ENCODE results near the gene DYRK3. TPM values are rescaled to one million over a fixed set of nuclear protein-coding genes. Genes with fewer than 3 reads are reported as not detected.
A peak's percentile ranks its signal among the peaks of the same experiment; 100 is the strongest.

Gene DYRK3
- total RNA-seq, 1 experiment from 2014 or later = 33.1 TPM

DNA sequence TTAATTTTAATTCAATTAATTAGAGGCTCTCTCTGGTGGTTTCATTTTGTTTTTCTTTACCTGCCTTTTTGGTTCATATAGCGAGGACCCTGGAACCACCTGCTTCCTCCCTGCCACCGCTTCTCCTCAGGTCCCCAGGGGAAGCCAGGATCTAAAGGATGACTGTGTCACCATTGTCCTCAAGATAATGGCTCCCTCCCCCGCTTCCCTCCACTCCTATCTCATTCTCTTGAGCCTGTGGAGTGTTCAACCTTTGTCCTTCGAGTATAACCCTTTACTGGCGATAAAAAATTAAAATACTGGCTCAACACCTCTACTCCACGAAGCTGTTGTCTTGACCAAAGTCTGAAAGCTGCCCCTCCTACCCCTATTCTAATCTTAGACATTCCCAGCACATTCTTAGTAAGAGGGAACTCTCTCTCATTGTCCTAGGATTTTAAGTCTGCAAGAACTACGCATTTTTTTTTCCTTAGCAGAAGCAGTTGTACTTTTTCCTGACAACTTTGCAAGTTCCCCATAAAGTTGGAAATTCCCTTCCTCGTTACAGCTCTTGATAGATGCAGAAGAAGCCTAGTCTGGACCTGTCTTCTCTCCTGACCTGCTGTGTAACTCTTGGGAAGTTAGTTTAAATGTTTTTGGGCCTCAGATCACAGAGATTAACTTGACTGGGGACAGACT lies 36.8 kb downstream of the DYRK3 start:
- in situ Hi-C loops (cut with HindIII; ENCODE audit: low pct_unique_long_range_greater_than_20kb, low sequenced_read_pairs) = no loop called here

DNA sequence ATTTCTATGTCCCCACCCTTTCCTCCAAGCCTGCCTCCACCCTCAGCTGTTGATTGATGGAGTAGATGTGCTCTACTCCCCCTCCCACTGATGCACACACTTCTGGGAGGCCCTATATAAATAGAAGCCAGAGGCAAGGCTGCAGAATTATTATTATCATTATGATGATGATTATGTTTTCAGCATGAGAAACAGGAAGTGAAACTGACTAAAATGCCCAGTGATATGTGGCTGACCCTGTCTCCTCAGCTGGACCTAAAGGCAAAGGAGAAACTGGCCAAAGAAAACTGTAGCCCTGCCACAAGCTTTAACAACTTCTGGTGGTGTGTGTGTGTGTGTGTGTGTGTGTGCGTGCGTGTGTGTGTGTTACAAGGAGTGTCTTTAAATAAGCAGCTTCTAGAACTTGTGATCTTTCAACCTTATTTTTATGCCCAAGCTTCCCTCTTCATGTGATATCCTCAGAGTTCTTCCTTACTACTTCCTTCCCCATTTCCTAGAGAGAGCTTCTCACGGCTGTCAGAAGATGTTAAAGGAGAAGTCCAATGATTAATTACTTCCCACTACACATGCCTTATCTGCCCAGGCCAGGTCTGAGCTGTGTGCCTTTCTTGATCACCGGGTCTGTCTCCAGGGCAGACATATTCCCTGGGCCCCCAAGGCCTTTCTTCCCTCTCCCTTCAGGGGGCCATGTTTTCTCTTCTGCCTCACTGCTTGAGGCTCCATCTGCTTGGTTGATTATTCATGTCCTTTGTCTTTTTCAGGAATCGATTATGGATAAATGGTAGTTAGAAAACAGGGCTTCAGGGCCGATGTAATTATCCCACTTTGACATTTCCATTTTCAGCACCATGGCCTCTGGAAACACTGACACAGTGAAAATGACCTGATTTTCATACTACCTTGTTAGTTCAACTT lies 37.8 kb downstream of the DYRK3 start:
- no peak for DNase-seq (ENCODE audit: low read depth, low spot score)
- in situ Hi-C loops (cut with HindIII; ENCODE audit: low pct_unique_long_range_greater_than_20kb, low sequenced_read_pairs) = no loop called here

More for the DNA sequence above, 36.8 kb downstream of the DYRK3 start:
- DNase-seq (ENCODE audit: low read depth, low spot score) = no peak

DNA sequence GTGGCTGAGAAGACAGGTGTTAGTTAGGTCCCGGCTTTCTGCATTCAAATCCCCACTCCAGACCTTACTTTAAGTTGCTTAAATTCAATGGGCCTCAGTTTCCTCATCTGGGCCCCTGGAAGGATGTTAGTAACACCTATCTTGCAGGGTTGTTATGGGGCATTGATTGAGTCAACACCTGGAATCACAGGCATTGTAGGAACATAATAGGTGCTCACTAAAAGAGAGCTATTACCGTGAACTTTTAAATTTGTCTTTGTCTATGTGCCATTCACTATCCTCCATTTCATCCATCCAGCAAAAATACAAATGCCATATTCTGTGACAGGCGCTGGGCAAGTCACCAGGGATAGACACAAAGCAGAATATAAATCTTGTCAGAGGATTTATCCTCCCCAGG lies 38.9 kb downstream of the DYRK3 start:
- in situ Hi-C loops (cut with HindIII; ENCODE audit: low pct_unique_long_range_greater_than_20kb, low sequenced_read_pairs) = no loop called here
- no peak for DNase-seq (ENCODE audit: low read depth, low spot score)

DNA sequence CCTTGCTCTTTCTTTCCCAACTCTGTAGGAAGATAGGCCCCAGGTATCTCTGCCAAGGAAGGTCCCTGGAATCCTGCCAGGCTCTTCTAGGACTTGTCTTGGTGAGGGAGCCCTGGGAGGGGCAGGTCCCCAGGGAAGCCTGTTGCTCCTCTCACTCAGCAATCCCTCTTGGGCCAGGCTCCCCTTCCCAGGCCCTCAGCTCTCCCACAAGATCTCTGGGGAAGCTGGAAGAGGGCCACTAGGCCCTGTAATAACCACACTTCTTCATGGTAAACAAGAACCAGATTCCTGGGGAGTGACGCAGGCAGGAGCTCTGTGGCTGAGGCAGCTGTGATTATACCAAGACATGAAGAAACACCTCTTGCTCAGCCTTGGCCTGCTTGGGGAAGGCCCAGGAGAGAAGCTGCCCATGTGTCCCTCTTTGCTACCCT lies 39.4 kb downstream of the DYRK3 start:
- no peak for DNase-seq (ENCODE audit: low read depth, low spot score)
- in situ Hi-C loops (cut with HindIII; ENCODE audit: low pct_unique_long_range_greater_than_20kb, low sequenced_read_pairs) = no loop called here

DNA sequence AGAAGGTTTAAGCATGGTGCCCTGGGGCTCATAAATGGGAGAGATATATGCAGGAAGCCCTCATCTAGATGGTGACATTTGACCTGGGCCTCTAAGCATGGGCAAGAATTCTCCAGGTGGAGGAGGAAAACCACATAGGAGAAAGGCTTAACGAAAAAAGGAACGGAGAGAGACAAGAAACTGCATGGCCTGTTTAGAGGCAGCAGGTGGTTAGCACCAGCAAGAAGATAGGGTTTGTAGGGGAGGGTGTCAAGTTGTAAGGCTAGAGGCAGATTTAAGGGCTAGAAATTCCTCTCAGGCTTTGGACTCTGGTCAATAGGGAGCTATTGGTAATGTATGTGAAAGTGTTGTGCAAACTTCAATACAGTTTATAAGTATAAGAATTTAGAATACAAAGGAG lies 41.2 kb downstream of the DYRK3 start:
- in situ Hi-C loops (cut with HindIII; ENCODE audit: low pct_unique_long_range_greater_than_20kb, low sequenced_read_pairs) = no loop called here
- DNase-seq (ENCODE audit: low read depth, low spot score) = no peak

DNA sequence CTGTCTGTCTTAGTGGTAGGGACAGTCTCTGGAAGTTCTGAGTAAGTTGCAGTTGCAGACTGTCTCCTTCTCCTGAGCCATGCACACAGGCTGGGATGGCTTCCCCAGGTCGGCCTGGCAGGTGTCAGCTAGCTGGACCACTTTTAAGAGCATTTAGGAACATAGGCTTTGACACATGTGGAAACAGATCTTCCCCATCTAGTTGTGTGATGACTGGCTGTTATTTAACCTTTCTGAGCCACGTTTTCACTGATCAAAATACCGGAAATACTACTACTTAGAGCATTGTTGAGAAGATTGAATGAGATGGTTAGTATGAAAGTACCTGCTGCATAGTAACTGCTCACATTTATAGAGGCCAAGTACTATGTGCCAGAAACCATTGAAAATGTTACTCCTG lies 43.2 kb downstream of the DYRK3 start:
- no peak for DNase-seq (ENCODE audit: low read depth, low spot score)
- in situ Hi-C loops (cut with HindIII; ENCODE audit: low pct_unique_long_range_greater_than_20kb, low sequenced_read_pairs) = no loop called here

DNA sequence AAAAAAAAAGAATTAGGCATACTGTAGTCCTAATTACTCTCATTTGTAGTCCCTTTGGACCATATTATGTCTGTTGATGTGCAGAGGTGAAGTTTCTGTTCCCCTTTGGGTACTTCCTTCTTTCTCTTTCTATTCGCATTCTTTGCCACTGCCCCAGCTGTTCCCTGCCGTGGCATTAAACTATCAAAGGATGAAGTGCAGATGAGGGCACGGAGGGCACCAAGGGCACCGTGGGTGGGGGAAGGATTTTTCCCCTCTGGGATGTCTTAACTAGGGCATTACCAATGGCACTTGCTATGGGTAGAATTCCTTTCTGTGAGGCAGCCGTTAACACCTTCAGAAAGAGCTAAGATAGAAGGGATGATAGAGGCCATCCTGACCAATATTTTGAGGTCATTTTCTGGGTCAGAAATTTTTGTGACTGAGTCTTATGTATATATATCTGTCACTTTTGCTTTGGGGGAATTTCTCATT lies 44.4 kb downstream of the DYRK3 start:
- in situ Hi-C loops (cut with HindIII; ENCODE audit: low pct_unique_long_range_greater_than_20kb, low sequenced_read_pairs) = no loop called here
- DNase-seq (ENCODE audit: low read depth, low spot score) = no peak

DNA sequence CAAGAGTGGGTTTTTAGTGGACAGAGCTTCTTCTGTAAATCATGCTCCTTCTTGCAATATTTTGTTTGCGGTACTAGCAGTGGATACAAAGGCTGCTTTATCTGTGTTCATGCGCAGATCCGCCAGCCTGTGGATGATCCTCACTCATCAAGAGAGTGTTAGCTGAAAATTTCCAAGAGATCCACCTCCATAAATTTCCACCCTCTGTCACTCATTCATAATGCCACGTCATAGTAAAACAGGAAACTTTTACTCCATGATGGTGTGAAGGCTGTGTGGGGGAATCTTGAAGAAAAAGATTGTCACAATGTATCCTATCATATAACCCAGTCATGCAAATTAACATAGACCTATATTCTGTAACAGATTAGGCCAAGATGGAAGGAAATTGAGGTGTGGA lies 44.9 kb downstream of the DYRK3 start:
- DNase-seq (ENCODE audit: low read depth, low spot score) = peak; percentile 96
- in situ Hi-C loops (cut with HindIII; ENCODE audit: low pct_unique_long_range_greater_than_20kb, low sequenced_read_pairs) = no loop called here

DNA sequence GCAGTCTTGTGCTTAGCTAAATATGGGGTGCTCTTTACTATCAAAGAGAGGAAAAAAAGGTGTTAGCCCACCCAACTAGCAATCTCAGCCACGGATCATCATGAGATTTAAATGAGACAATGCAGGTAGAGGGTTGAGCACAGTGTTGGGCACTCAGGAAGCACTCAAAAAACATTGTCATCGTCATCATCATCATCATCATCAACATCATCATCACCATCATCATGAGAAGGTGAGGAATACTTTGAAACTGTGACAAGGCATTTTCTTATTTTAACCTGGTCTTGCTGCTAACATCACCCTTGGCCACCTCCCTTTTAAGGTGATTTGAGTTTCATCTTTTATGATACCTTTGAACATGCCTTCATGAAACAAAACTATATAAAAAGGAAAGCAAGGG lies 46.0 kb downstream of the DYRK3 start:
- no peak for DNase-seq (ENCODE audit: low read depth, low spot score)
- in situ Hi-C loops (cut with HindIII; ENCODE audit: low pct_unique_long_range_greater_than_20kb, low sequenced_read_pairs) = no loop called here

DNA sequence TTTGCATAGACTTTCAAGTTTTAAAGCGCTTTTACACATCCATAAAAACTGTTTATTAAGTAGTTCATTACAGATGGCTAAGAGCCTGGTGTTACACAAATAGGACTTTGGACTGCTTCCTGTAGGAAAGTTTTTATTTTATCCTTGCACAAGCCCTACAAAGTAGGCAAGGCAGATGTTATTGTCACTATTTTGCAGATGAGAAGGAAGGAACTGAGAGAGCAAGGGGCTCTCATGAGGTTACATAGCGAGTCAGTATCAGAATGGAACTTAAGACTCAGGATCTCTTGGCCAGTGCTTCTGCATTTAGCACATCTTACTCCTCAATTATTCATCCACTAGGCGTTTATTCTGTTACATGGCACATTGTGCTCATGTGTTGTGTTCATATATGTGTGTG lies 46.8 kb downstream of the DYRK3 start:
- DNase-seq (ENCODE audit: low read depth, low spot score) = no peak
- in situ Hi-C loops (cut with HindIII; ENCODE audit: low pct_unique_long_range_greater_than_20kb, low sequenced_read_pairs) = no loop called here

DNA sequence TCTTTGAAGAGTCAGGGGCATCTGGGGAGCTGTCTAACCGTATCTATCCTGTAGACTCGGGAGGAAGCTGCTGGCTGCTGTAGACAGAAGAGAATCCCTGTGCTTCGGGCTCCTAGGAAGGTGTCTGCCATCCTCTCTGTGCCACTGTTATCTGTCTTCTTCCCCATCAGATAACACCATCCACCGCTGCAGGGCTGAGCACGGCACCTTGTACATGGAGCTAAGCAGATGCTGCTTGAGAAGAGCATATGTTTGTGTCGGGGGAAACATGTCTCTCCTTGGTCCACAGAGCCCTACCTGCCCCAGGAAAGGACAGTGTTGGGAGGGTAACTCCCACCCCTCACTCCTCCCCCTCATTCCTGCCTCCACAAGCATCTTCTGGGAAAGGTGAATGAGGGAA lies 48.0 kb downstream of the DYRK3 start:
- in situ Hi-C loops (cut with HindIII; ENCODE audit: low pct_unique_long_range_greater_than_20kb, low sequenced_read_pairs) = no loop called here
- no peak for DNase-seq (ENCODE audit: low read depth, low spot score)

DNA sequence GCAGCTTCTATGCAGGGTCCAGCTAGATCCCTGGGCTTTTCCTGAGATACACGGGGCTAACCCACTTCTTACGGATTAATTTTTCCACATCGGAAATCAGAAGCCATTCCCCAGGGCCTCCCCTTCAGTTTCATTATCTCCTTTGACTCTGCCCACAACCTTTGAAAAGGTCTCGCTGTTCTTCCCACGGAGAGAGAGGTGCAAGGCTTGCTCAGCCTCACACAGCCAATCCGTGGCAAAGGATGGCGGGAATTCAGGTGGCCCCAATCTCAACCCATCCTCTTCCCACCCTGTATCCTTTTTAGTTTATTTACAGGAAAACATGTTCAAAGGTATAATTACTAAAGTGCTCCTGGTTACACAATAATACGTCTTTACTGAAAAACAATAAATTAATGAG lies 48.7 kb downstream of the DYRK3 start:
- in situ Hi-C loops (cut with HindIII; ENCODE audit: low pct_unique_long_range_greater_than_20kb, low sequenced_read_pairs) = no loop called here

DNA sequence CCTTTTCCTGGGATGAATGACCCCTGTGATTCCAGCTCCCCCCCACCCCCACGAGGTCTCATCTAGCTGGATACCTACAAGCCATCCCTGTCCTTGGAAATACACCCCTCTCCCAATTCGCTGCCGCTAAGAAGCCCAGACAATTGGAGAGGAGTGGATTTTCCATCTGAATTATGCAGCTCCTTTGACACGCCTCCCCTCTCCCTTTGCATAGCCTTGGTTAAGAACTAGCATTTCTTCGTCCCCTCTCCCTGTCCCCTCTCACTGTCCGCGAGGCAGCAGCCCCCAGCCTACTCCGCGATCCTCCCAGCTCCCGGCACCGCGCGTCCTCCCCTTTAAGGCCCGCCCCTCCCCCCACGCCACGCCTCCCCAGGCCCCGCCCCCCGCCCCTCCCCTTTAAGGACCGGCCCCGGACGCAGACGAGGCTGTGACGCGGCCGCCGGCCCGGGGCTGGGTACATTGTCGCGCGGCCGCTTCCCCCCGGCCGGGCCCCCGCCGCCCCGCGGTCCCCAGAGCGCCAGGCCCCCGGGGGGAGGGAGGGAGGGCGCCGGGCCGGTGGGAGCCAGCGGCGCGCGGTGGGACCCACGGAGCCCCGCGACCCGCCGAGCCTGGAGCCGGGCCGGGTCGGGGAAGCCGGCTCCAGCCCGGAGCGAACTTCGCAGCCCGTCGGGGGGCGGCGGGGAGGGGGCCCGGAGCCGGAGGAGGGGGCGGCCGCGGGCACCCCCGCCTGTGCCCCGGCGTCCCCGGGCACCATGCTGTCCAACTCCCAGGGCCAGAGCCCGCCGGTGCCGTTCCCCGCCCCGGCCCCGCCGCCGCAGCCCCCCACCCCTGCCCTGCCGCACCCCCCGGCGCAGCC lies 49.4 kb downstream of the DYRK3 start, which contains the start of gene MAPKAPK2:
TSS of gene MAPKAPK2 (plus strand) at position 428 of the 856 bp plus-strand sequence. CDS start at position 753, 325 bp downstream.
- DNase-seq (ENCODE audit: low read depth, low spot score) = peak; percentile 58
- in situ Hi-C loops (cut with HindIII; ENCODE audit: low pct_unique_long_range_greater_than_20kb, low sequenced_read_pairs) = no loop called here

More for the DNA sequence above, 48.7 kb downstream of the DYRK3 start:
- no peak for DNase-seq (ENCODE audit: low read depth, low spot score)

DNA sequence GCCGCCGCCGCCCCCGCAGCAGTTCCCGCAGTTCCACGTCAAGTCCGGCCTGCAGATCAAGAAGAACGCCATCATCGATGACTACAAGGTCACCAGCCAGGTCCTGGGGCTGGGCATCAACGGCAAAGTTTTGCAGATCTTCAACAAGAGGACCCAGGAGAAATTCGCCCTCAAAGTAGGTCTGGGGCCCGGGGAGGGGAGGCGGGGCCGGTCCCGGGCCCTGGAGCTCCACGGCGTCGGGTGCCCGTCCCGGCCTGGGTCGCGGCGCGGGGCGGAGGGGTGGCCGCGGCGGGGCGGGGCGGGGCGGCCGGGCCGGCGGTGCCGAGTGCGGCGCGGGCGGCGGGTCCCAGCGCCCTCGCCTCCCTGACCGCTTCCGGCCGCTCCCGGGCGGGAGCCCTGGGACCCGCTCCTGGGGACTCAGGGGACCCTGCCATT lies 50.0 kb downstream of the DYRK3 start:
- DNase-seq (ENCODE audit: low read depth, low spot score) = no peak
- in situ Hi-C loops (cut with HindIII; ENCODE audit: low pct_unique_long_range_greater_than_20kb, low sequenced_read_pairs) = no loop called here

DNA sequence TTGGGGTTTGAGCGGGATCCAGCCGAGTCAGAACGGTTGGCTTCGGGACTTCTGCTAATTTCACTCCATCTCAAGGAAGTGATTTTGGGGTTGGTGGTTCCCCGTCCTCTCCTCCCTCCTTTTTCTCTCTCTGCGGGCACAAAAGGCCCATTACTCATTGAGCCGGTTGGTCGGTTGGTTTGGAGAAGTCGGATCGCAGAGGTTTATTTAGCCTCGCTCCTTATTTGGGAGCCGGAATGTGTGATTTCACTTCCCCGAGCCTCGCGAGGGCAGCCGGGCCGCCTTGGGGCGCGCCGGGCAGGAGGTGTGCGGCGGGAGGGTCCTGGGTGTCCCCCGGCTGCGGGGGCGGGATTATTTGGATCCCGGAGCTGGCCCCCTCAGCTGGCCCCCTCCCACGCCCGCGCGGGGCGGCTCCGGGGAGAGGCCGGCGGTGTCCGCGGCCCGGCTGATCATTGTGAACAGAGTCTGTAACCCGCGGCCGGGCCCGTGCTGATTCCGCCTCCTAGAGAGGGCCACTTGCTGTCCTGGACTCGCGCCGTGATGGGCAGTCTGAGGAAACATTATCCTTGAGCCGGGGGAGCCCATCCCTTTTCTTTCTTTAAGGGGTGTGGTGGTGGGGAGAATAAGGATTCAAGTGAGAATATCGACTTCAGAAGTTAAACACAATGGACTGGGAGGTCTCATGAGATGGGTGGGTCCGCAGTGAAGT lies 50.6 kb downstream of the DYRK3 start:
- in situ Hi-C loops (cut with HindIII; ENCODE audit: low pct_unique_long_range_greater_than_20kb, low sequenced_read_pairs) = no loop called here
- DNase-seq (ENCODE audit: low read depth, low spot score) = no peak

DNA sequence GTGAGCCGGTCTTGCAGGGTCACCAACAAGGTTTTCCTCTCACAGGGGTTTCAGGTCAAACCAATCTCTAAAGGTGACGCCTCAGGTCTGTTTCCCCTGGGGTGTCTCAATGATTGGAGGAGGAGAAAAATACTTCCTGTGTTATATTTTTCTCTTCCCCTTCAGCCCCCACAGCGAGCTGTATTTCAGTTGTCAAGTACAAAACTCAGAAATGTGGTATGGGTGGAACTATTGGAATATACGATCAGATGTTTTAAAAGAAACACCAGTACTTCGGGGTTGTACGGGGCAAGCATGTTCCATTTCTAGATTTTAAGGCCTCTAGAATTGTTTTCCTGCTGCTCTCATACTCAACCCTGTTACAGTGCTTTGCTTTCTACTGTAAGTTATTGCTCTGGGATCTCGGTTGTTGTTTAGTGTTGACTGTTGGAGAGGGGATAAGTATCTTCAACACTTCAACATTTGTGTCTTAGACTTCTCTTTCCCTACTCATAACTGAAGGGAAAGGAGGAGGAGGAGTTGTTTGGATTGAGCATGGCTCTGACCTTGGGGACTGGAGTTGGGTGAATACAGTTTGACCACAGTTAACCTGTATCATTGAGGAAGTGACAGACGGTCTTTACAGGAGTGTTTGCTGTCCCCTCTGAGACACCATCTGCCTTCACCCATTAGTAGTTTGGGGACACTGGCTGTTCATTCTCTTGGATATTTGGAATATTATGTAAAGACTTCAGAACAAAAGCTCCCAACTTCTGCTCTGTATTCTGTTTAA lies 51.3 kb downstream of the DYRK3 start:
- in situ Hi-C loops (cut with HindIII; ENCODE audit: low pct_unique_long_range_greater_than_20kb, low sequenced_read_pairs) = no loop called here
- no peak for DNase-seq (ENCODE audit: low read depth, low spot score)
